Measurements from ENCODE around the gene GNA14. TPM values are rescaled to one million over a fixed set of nuclear protein-coding genes. Genes with fewer than 3 reads are reported as not detected.
"Not testable (repeated sequence)": the region's sequence is repeated elsewhere in the genome, so short reads cannot be mapped to it uniquely, and the experiment has no call there.

GNA14 gene
- total RNA-seq, 2 experiments from 2014 or later = not detected

GRCh38 chr9:77585335-77585786, 62.8 kb downstream of the GNA14 start:
- no TSS peak for BruUV-seq (replicated peaks)

GRCh38 chr9:77584927-77585326, 63.2 kb downstream of the GNA14 start:
- POLR2A ChIA-PET = interaction anchor here (0.6 kb wide), 1 partner anchor 1934 kb away, joined by 3 read pairs; no protein-coding TSS in a partner anchor
- H4K20me1 ChIP-seq (ENCODE audit: insufficient read depth, low read length); BruUV-seq (replicated peaks); intact Hi-C loops (cut with micrococcal nuclease; ENCODE audit: unreplicated experiment); H2AFZ ChIP-seq (ENCODE audit: low read length); H3K9me2 ChIP-seq (ENCODE audit: insufficient read depth, low read length); H3K4me1 ChIP-seq (ENCODE audit: insufficient read depth, low read length, poor library complexity, severe bottlenecking); H3K27ac ChIP-seq (ENCODE audit: low read depth, low read length, poor library complexity, severe bottlenecking); H3K4me2 ChIP-seq (ENCODE audit: low read length); CTCF ChIA-PET (ENCODE audit: unreplicated experiment); H3K36me3 ChIP-seq (ENCODE audit: insufficient read depth, low read length); H3K4me3 ChIP-seq (ENCODE audit: low read depth, low read length, poor library complexity, severe bottlenecking); DNase-seq (ENCODE audit: low spot score); H3K9me3 ChIP-seq (ENCODE audit: low read length); H3K79me2 ChIP-seq (ENCODE audit: insufficient read depth, low read depth, low read length): not testable (repeated sequence)

More at GRCh38 chr9:77585335-77585786, 62.8 kb downstream of the GNA14 start:
- ChIA-PET CTCF (ENCODE audit: unreplicated experiment) (no interaction called here), POLR2A (interaction anchor here (0.6 to 1.0 kb wide), 2 partner anchors 8 to 1934 kb away, joined by 3 read pairs; no protein-coding TSS in a partner anchor)
- Histone ChIP-seq H3K4me1 (ENCODE audit: insufficient read depth, low read length, poor library complexity, severe bottlenecking) (no peaks in the 10 kb centered on the region), H3K4me3 (ENCODE audit: low read depth, low read length, poor library complexity, severe bottlenecking) (no peak overlapping the region), H3K27ac (ENCODE audit: low read depth, low read length, poor library complexity, severe bottlenecking) (no peak overlapping the region), H3K9me3 (ENCODE audit: low read length) (no peaks in the 10 kb centered on the region), H3K9me2 (ENCODE audit: insufficient read depth, low read length) (no peaks in the 10 kb centered on the region), H3K4me2 (ENCODE audit: low read length) (no peak overlapping the region), H2AFZ (ENCODE audit: low read length) (no peak overlapping the region), H4K20me1 (ENCODE audit: insufficient read depth, low read length) (no peaks in the 10 kb centered on the region), H3K36me3 (ENCODE audit: insufficient read depth, low read length) (no peaks in the 10 kb centered on the region), H3K79me2 (ENCODE audit: insufficient read depth, low read depth, low read length) (no peaks in the 10 kb centered on the region)
- no peak for DNase-seq (ENCODE audit: low spot score)
- intact Hi-C loops (cut with micrococcal nuclease; ENCODE audit: unreplicated experiment) = no loop called here
- TF ChIP-seq CTCF (conservative IDR thresholded peaks at IDR 0.05; ENCODE audit: low read length) = no peak
- TF ChIP-seq EZH2phosphoT487 (IDR thresholded peaks at IDR 0.05; ENCODE audit: borderline replicate concordance, low read depth, low read length) = no peak

- Histone ChIP-seq H3K27ac (ENCODE audit: low read depth, low read length, poor library complexity, severe bottlenecking) (no peak overlapping the region), H3K4me3 (ENCODE audit: low read depth, low read length, poor library complexity, severe bottlenecking) (no peak overlapping the region), H3K4me1 (ENCODE audit: insufficient read depth, low read length, poor library complexity, severe bottlenecking) (no peaks in the 10 kb centered on the region), H3K9me3 (ENCODE audit: low read length) (no peaks in the 10 kb centered on the region), H2AFZ (ENCODE audit: low read length) (no peak overlapping the region), H3K4me2 (ENCODE audit: low read length) (no peak overlapping the region), H3K36me3 (ENCODE audit: insufficient read depth, low read length) (no peaks in the 10 kb centered on the region), H3K9me2 (ENCODE audit: insufficient read depth, low read length) (no peaks in the 10 kb centered on the region), H4K20me1 (ENCODE audit: insufficient read depth, low read length) (no peaks in the 10 kb centered on the region), H3K79me2 (ENCODE audit: insufficient read depth, low read depth, low read length) (no peaks in the 10 kb centered on the region)
- ChIA-PET CTCF (ENCODE audit: unreplicated experiment) (no interaction called here), POLR2A (no interaction called here)
- BruUV-seq (replicated peaks) = no TSS peak
- no peak for DNase-seq (ENCODE audit: low spot score)
- intact Hi-C loops (cut with micrococcal nuclease; ENCODE audit: unreplicated experiment) = no loop called here
- TF ChIP-seq EZH2phosphoT487 (IDR thresholded peaks at IDR 0.05; ENCODE audit: borderline replicate concordance, low read depth, low read length) (no peak), CTCF (conservative IDR thresholded peaks at IDR 0.05; ENCODE audit: low read length) (no peak)
Measured at GRCh38 chr9:77582961-77583576, 65.1 kb downstream of the GNA14 start.

Measured in OCI-LY7 (cell line).